A549 (cell line): ENCODE data around the gene GPR18. TPM values are rescaled to one million over a fixed set of nuclear protein-coding genes. Genes with fewer than 3 reads are reported as not detected.

Experiments used
- ATAC-seq, 2 experiments: fragments of 200-7000 bp in 1 of 2; fragments of >200 bp in 1 of 2; cut with Nextera tagmentation in 1 of 2; cut with Tn5 transposase in 1 of 2; 3 replicates each; pipeline versions ENCODE4 v1.8.0 to v1.9.1; 2018 to 2020; ENCODE audit warnings: mild to moderate bottlenecking in 1 of 2, moderate library complexity in 1 of 2
- CTCF ChIA-PET: fragments of 300-600 bp; sonication (Branson Sonifier 250); formaldehyde crosslinking; extraction: SDS; loops from one replicate; lab custom pipeline; 2021; ENCODE audit warnings: antibody characterized with exemption, inconsistent platforms; lab: Yijun Ruan, JAX
- POLR2A ChIA-PET: fragments of 350-600 bp; formaldehyde crosslinking; extraction: SDS; loops from one replicate; lab custom pipeline; 2021; ENCODE audit warnings: antibody characterized with exemption, inconsistent platforms; lab: Yijun Ruan, JAX
- DNase-seq, 2 experiments: peaks; one replicate each; pipeline versions ENCODE4 v3.0.0 to v3.0.0-alpha.2; 2011 to 2016; ENCODE audit warnings: low read depth in 1 of 2, low spot score in 1 of 2
- FAIRE-seq: peaks from 2 replicates; lab custom pipeline; 2011; peaks lifted over from hg19 to GRCh38; lab: Jason Lieb, UNC
- H3K27ac ChIP-seq, 2 experiments: fragments of >200 bp; sonication (Bioruptor Twin); formaldehyde crosslinking; 3 replicates each; pipeline ENCODE4 v1.5.1; 2016 to 2017
- H3K4me1 ChIP-seq: fragments of >200 bp; sonication (Bioruptor Twin); formaldehyde crosslinking; 3 replicates; pipeline ENCODE4 v1.6.1; 2016
- H3K4me2 ChIP-seq: fragments of >200 bp; sonication (Bioruptor Twin); formaldehyde crosslinking; 3 replicates; pipeline ENCODE4 v1.6.1; 2016
- H3K4me3 ChIP-seq: fragments of >200 bp; sonication (Bioruptor Twin); formaldehyde crosslinking; 3 replicates; pipeline ENCODE4 v1.5.1; 2016
- H3K9me3 ChIP-seq: fragments of >200 bp; sonication (Bioruptor Twin); formaldehyde crosslinking; 3 replicates; pipeline ENCODE4 v1.6.1; 2016
- BCL3 ChIP-seq: fragments of >200 bp; sonication (Bioruptor Twin); formaldehyde crosslinking; IDR thresholded peaks from 3 replicates; pipeline ENCODE4 v1.6.1; 2016
- CBX8 ChIP-seq: fragments of 200-600 bp; sonication (generic); IDR thresholded peaks from 2 replicates; pipeline ENCODE4 v1.6.1; 2016
- CHD2 ChIP-seq: fragments of 150-350 bp; IDR thresholded peaks from 2 replicates; pipeline ENCODE4 v1.6.1; 2014; ENCODE audit warnings: low read length; ENCODE audit not compliant: partially characterized antibody
- EHF ChIP-seq: fragments of 250-450 bp; sonication (Bioruptor Pico); IDR thresholded peaks from 2 replicates; pipeline ENCODE4 v1.5.0; 2020; ENCODE audit warnings: mild to moderate bottlenecking
- EHMT2 ChIP-seq: fragments of 200-600 bp; sonication (generic); IDR thresholded peaks from 2 replicates; pipeline ENCODE4 v1.6.1; 2016; ENCODE audit warnings: antibody characterized with exemption, low read depth, mild to moderate bottlenecking, moderate library complexity
- ELK1 ChIP-seq: fragments of 150-350 bp; IDR thresholded peaks from 2 replicates; pipeline ENCODE4 v1.6.1; 2014; ENCODE audit warnings: low read depth, mild to moderate bottlenecking, low read length
- EP300 ChIP-seq, 2 experiments: fragments of >200 bp; sonication (Bioruptor Twin); formaldehyde crosslinking; IDR thresholded peaks; 2 replicates in 1 of 2; 3 replicates in 1 of 2; pipeline ENCODE4 v1.6.1; 2016 to 2017
- FOSB ChIP-seq: fragments of 250-450 bp; sonication (Bioruptor Pico); IDR thresholded peaks from 2 replicates; pipeline ENCODE4 v1.5.0; 2020; ENCODE audit warnings: mild to moderate bottlenecking, moderate library complexity
- FOSL2 ChIP-seq, 2 experiments: fragments of 450-650 bp in 1 of 2; fragments of >200 bp in 1 of 2; sonication (Bioruptor Twin) in 1 of 2; formaldehyde crosslinking; IDR thresholded peaks; 2 replicates each; pipeline versions ENCODE4 v1.5.0 to v1.6.1; 2016 to 2020; ENCODE audit warnings: mild to moderate bottlenecking in 1 of 2, moderate library complexity in 1 of 2
- FOXS1 ChIP-seq: fragments of 250-450 bp; sonication (Bioruptor Pico); IDR thresholded peaks from 2 replicates; pipeline ENCODE4 v1.5.0; 2020; ENCODE audit warnings: mild to moderate bottlenecking, moderate library complexity
- GATA3 ChIP-seq: IDR thresholded peaks from 2 replicates; pipeline ENCODE4 v1.6.1; 2012; ENCODE audit warnings: borderline replicate concordance
- HOXA7 ChIP-seq: fragments of 250-450 bp; sonication (Bioruptor Pico); IDR thresholded peaks from 2 replicates; pipeline ENCODE4 v1.5.0; 2020; ENCODE audit warnings: mild to moderate bottlenecking, moderate library complexity
- HOXB5 ChIP-seq: fragments of 250-450 bp; sonication (Bioruptor Pico); IDR thresholded peaks from 2 replicates; pipeline ENCODE4 v1.5.0; 2020; ENCODE audit warnings: mild to moderate bottlenecking, moderate library complexity
- JUN ChIP-seq, 2 experiments: fragments of >200 bp; sonication (Bioruptor Twin); formaldehyde crosslinking; IDR thresholded peaks; 2 replicates in 1 of 2; 3 replicates in 1 of 2; pipeline ENCODE4 v1.6.1; 2016 to 2017
- KDM5A ChIP-seq: fragments of 200-600 bp; sonication (generic); IDR thresholded peaks from 2 replicates; pipeline ENCODE4 v1.6.1; 2016; ENCODE audit warnings: antibody characterized with exemption, mild to moderate bottlenecking
- MAX ChIP-seq: IDR thresholded peaks from 2 replicates; pipeline ENCODE4 v1.6.1; 2012
- MYC ChIP-seq: IDR thresholded peaks from 2 replicates; pipeline ENCODE4 v1.6.1; 2012; ENCODE audit warnings: mild to moderate bottlenecking, inconsistent platforms, low read length, improper control_type of control experiment, borderline replicate concordance
- NFE2L2 ChIP-seq: fragments of 150-350 bp; conservative IDR thresholded peaks from 2 replicates; pipeline ENCODE4 v1.6.1; 2014; ENCODE audit warnings: low read length
- NR3C1 ChIP-seq: fragments of >200 bp; sonication (Bioruptor Twin); formaldehyde crosslinking; IDR thresholded peaks from 3 replicates; pipeline ENCODE4 v1.6.1; 2017
- PHF8 ChIP-seq: fragments of 200-600 bp; sonication (generic); IDR thresholded peaks from 2 replicates; pipeline ENCODE4 v1.6.1; 2016; ENCODE audit warnings: low read depth, mild to moderate bottlenecking, antibody characterized with exemption, moderate library complexity, borderline replicate concordance
- RAD21 ChIP-seq, 2 experiments: fragments of >200 bp in 1 of 2; sonication (Bioruptor Twin) in 1 of 2; formaldehyde crosslinking in 1 of 2; IDR thresholded peaks in 1 of 2; conservative IDR thresholded peaks in 1 of 2; 2 replicates in 1 of 2; 3 replicates in 1 of 2; pipeline ENCODE4 v1.6.1; 2012 to 2018; ENCODE audit warnings: inconsistent platforms in 1 of 2
- RARB ChIP-seq: fragments of 250-450 bp; sonication (Bioruptor Pico); IDR thresholded peaks from 2 replicates; pipeline ENCODE4 v1.8.0; 2021; ENCODE audit warnings: mild to moderate bottlenecking, moderate library complexity
- TFCP2L1 ChIP-seq: fragments of 250-450 bp; sonication (Bioruptor Pico); IDR thresholded peaks from 2 replicates; pipeline ENCODE4 v1.5.0; 2021; ENCODE audit warnings: mild to moderate bottlenecking
- USF2 ChIP-seq: fragments of 450-650 bp; IDR thresholded peaks from 2 replicates; pipeline ENCODE4 v1.6.1; 2014; ENCODE audit warnings: antibody characterized with exemption
- ZNF302 ChIP-seq: fragments of 250-450 bp; sonication (Bioruptor Pico); IDR thresholded peaks from 2 replicates; pipeline ENCODE4 v1.9.0; 2021; ENCODE audit warnings: inconsistent platforms, mild to moderate bottlenecking, moderate library complexity
- ZSCAN20 ChIP-seq: fragments of 250-450 bp; sonication (Bioruptor Pico); IDR thresholded peaks from 2 replicates; pipeline ENCODE4 v1.8.0; 2022; ENCODE audit warnings: mild to moderate bottlenecking, moderate library complexity
- WGBS: methylation state at CpG from one replicate; pipeline ENCODE4 v1.1.6; 2017; ENCODE audit errors: missing lambda C conversion rate; 5-methylcytosine and 5-hydroxymethylcytosine counted together
- polyA minus RNA-seq: library from RNA; depleted of rRNA, polyadenylated mRNA; stranded (reverse); fragments of >200 nt; gene quantifications from 2 replicates; pipeline ENCODE4 v1.2.3, GENCODE V29; 2011; rRNA and poly(A)+ RNA removed
- polyA plus RNA-seq, 4 experiments: library from polyadenylated mRNA; depleted of rRNA in 3 of 4; stranded (reverse); fragments of >200 nt; fragmentation: RNase III in 1 of 4; extraction: RNeasy Plus Mini Kit Qiagen cat#74134 plus additional on column Dnase treatment in 1 of 4; gene quantifications; 2 replicates in 3 of 4; 3 replicates in 1 of 4; pipeline ENCODE4 v1.2.3, GENCODE V29; 2011 to 2017

Gene GPR18
- polyA plus RNA-seq (2011; rRNA removed) (not detected in 2 replicates), polyA plus RNA-seq (2017; fragmentation: RNase III; extraction: RNeasy Plus Mini Kit Qiagen cat#74134 plus additional on column Dnase treatment) (not detected in 3 replicates), polyA minus RNA-seq (not detected in 2 replicates)
- polyA plus RNA-seq (2012; cell fraction: cytosol; rRNA removed), result not detected in 2 replicates
- polyA plus RNA-seq (2012; cell fraction: nucleus; rRNA removed), result not detected in 2 replicates

GRCh38 chr13:99258210-99258860, at the start of gene GPR18:
TSS of gene GPR18 (minus strand) at chr13:99258379. CDS start at chr13:99255872, 2,507 bp downstream.
- H3K4me1 ChIP-seq, result no peaks in the 10 kb centered on the region
- no peak within 1 kb of the TSS for H3K4me2 ChIP-seq
- FAIRE-seq, result no peak
- ChIA-PET CTCF (interaction anchor here (1.1 to 1.5 kb wide), 2 partner anchors 11 to 82 kb away, joined by 3 to 6 read pairs; no protein-coding TSS in a partner anchor), POLR2A (no interaction called here)
- WGBS, result 94% methylated on average over 4 of the region's 4 CpGs
- DNase-seq, result no peak
- no peak within 1 kb of the TSS for H3K27ac ChIP-seq
- no peak for TF ChIP-seq MYC
- TF ChIP-seq FOSL2 (IDR thresholded peaks at IDR 0.05), result no peak
- TF ChIP-seq FOSL2 (CRISPR knock-in tag; IDR thresholded peaks at IDR 0.05), result no peak
- no peak for TF ChIP-seq EHF
- no peak for TF ChIP-seq CBX8
- TF ChIP-seq USF2, result no peak
- no peak for TF ChIP-seq GATA3
- TF ChIP-seq JUN (IDR thresholded peaks at IDR 0.05), result no peak
- TF ChIP-seq PHF8, result no peak
- no peak for TF ChIP-seq RAD21 (conservative IDR thresholded peaks at IDR 0.05 in 1 of 2, IDR thresholded peaks at IDR 0.05 in 1 of 2)
- TF ChIP-seq FOXS1 (CRISPR knock-in tag), result no peak
- TF ChIP-seq NFE2L2, result no peak
- TF ChIP-seq EP300 (IDR thresholded peaks at IDR 0.05), result no peak
- no peak for TF ChIP-seq ZNF302 (CRISPR knock-in tag)
- no peak within 1 kb of the TSS for H3K4me3 ChIP-seq
- no peaks in the 10 kb centered on the region for H3K9me3 ChIP-seq
- no peak for ATAC-seq

GRCh38 chr13:99307648-99308339, 49.6 kb upstream of the GPR18 start:
- peak overlapping the region; percentile 24 for H3K4me2 ChIP-seq
- no peak overlapping the region for H3K27ac ChIP-seq
- H3K4me1 ChIP-seq, result peaks cover 37% of the 10 kb centered on the region
- no peak overlapping the region for H3K4me3 ChIP-seq
- no peak for TF ChIP-seq RAD21 (conservative IDR thresholded peaks at IDR 0.05 in 1 of 2, IDR thresholded peaks at IDR 0.05 in 1 of 2)
- no peak for TF ChIP-seq ZSCAN20 (CRISPR knock-in tag)
- no peak for FAIRE-seq
- WGBS, result 39% methylated on average over 6 of the region's 6 CpGs
- no peaks in the 10 kb centered on the region for H3K9me3 ChIP-seq
- CTCF ChIA-PET, result interaction anchor here (1.0 kb wide), 1 partner anchor 17 kb away, joined by 3 read pairs; no protein-coding TSS in a partner anchor
- POLR2A ChIA-PET, result no interaction called here
- peak; percentile 34 to 70; a peak in 5 of 6 replicates for ATAC-seq
- peak in 1 of 2 experiments; percentile 10 for DNase-seq

GRCh38 chr13:99307247-99307646, 49.1 kb upstream of the GPR18 start, which contains the start of gene GPR183:
TSS of gene GPR183 (minus strand) at chr13:99307399. CDS start at chr13:99296145, 11,254 bp downstream.
- Histone ChIP-seq H3K4me2 (peak within 1 kb of the TSS; percentile 24), H3K4me3 (no peak within 1 kb of the TSS), H3K4me1 (peaks cover 37% of the 10 kb centered on the region), H3K9me3 (no peaks in the 10 kb centered on the region), H3K27ac (no peak within 1 kb of the TSS)
- ATAC-seq, result peak in 1 of 2 experiments; percentile 35; a peak in 1 of 6 replicates
- CTCF ChIA-PET, result no interaction called here
- WGBS, result 43% methylated on average over 4 of the region's 4 CpGs
- POLR2A ChIA-PET, result no interaction called here
- FAIRE-seq, result no peak
- no peak for DNase-seq
- TF ChIP-seq FOSB, result no peak
- TF ChIP-seq CHD2, result no peak
- no peak for TF ChIP-seq BCL3
- TF ChIP-seq NR3C1, result no peak
- no peak for TF ChIP-seq RARB (CRISPR knock-in tag)
- no peak for TF ChIP-seq ZSCAN20 (CRISPR knock-in tag)
- TF ChIP-seq HOXB5 (CRISPR knock-in tag), result no peak
- TF ChIP-seq TFCP2L1 (CRISPR knock-in tag), result no peak
- no peak for TF ChIP-seq JUN (IDR thresholded peaks at IDR 0.05)
- no peak for TF ChIP-seq EHMT2
- no peak for TF ChIP-seq MAX
- no peak for TF ChIP-seq KDM5A
- no peak for TF ChIP-seq HOXA7 (CRISPR knock-in tag)
- no peak for TF ChIP-seq RAD21 (conservative IDR thresholded peaks at IDR 0.05 in 1 of 2, IDR thresholded peaks at IDR 0.05 in 1 of 2)
- no peak for TF ChIP-seq ZNF302 (CRISPR knock-in tag)
- TF ChIP-seq NFE2L2, result no peak
- no peak for TF ChIP-seq ELK1
- TF ChIP-seq USF2, result no peak
